ENCODE results near the gene PRKCE. TPM values are rescaled to one million over a fixed set of nuclear protein-coding genes. Genes with fewer than 3 reads are reported as not detected.
A peak's percentile ranks its signal among the peaks of the same experiment; 100 is the strongest.

PRKCE gene
- total RNA-seq, 1 donor from 2014 or later = 2.4 TPM

DNA sequence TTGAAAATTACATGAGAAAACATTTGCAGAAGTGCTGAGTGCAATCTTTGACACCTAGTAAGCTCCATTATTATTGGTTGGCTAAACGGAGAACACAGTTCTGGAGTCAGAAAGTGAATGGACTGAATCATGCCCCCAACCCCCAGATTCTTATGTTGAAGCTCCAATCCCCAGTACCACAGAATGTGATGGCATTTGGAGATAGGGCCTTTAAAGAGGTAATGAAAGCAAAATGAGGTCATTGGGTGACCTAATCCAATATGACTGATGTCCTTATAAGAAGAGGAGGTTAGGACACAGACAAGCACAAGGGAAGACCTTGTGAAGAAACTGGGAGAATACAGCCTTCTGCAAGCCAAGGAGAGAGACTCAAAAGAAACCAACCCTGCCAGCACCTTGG, 444.8 kb downstream of the PRKCE start:
- no peak for DNase-seq (ENCODE audit: low read depth)

DNA sequence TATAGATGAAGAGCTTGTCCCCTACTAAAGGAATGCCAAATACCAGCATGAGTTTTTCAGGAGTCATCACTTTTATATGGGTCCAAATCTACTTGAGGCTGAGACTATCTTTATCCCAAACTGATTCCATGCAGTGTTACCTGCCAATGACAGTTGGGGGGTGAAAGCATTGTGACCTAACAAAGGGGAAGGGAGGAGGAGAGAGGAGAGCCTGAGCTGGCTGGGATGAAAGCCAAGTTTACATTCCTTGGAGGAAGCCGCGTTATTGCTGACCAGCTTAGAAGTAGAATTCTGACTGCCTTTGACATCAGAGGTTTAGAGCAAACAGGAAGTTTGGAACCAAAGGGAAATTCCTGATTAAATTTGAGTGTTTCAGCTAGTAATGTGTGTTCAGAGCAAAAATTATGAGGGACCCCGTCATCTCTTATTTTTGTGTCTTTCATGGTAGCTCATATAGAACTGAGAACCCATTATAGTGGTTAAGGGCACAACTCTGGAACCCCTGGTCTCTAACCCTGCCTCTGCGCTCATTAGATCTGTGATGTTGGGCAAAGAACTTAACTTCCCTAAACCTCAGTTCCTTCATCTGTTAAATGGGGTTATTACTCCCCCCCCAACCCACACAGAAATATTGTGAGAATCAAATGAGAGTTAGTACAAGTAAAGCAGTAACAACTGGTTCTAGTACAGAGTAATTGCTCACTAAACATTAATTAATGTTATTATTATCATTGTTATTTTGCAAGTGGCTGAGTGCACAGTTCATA, 446.4 kb downstream of the PRKCE start:
- peak; percentile 88 for DNase-seq (ENCODE audit: low read depth)

DNA sequence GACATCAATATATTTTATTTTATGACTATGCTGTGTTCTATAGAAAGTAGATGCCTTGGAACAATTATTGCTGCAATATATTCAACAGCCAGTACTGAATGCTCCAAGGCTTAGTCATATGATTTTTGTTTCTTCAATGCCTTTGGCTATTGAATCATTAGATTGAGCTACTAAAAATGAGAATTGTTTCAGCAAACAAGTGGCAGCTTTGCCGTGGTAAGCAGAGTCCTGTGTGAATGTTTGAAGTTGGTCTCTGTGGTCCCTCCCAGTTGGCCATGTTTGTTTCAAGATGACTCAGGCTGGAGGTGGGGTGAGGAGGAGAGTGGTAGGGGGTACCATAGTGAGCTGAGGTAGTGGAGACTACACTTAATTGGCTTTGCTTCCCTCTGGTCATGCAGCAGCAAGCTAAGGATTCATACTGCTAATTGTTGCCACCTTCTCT, 447.2 kb downstream of the PRKCE start:
- DNase-seq (ENCODE audit: low read depth) = peak; percentile 28

DNA sequence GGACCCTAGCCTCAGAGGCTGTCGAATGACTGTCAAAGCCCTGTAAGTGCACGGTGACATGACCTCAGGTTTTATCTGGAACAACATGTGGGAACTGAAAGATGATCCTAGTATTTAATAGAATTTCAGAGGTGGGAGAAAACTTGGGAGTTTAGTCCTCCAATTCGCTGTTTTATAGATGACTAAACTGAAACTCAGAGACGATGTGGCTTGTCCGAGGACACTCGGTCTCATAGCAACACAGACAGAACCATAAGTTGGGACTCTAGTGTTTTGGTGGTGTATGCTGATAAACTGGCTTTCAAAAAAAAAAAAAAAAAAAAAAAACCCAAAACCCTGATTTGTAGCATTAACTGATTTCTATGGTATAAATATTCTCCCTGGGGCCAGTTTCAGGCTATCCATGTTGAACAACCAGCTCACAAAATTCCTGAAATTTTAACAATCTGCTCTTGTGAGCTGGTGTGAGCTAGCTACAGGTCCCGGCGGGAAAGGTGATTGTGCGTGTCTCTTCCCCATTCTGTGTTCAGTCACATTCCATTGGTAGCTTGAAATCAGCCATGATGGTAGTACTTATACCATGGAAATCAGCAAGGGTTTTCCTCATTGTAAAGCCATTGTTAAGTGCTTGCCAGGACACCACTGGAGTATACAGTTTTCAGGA, 450.2 kb downstream of the PRKCE start:
- DNase-seq (ENCODE audit: low read depth) = peak; percentile 52

DNA sequence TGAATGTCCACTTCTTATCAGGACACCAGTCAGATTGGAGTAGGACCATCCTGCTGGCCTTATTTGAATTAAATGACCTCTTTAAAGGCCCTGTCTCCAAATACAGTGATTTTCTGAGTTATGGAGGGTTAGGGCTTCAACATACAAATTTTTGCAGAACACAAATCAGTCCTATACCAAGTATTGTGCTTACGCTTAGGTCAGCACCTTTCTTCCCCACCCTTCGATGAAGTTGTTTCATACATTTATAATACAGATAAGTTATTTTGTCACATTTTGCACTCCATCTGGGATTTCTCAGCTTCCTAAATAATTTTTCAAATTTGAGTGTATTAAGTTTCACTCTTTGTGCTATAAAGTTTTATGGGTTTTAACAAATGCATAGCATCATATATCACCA, 455.2 kb downstream of the PRKCE start:
- no peak for DNase-seq (ENCODE audit: low read depth)

DNA sequence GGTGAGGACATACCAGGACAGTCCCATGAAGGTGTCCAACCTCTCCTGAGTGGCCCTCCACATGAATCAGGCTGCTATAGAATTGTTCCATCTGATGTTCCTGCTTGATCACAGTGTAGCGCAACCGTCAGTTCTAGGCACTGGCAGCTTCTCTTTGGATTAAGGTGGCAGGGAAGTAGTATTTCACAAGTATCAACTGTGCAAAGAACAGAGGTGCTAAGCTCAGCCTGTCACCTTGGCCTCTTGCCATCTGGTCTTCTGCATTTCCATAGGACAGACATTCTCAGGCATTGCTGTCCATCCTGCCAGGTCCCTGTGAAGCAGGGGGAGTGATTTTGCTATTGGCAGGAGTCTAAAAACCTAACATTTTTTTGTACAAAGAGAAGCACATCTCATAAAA, 463.5 kb downstream of the PRKCE start:
- no peak for DNase-seq (ENCODE audit: low read depth)

DNA sequence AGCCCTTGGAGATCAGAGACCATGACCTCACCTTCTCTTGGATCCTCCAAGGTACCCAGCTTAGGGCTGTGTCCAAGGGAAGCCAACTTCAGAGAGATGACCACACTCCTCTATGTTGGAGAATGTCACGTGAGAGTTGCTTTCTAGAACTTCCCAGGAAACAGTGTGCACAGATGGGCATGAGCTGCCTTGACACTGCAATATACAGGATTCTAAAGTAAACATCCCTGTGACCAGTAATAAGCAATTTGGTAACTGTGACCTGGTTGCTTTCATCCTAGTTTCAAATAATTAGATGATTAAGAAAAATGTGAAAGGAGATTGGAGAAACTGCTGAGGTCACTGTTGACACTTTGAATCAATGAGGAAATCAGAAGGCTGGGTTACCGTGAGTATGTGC, 464.7 kb downstream of the PRKCE start:
- no peak for DNase-seq (ENCODE audit: low read depth)

DNA sequence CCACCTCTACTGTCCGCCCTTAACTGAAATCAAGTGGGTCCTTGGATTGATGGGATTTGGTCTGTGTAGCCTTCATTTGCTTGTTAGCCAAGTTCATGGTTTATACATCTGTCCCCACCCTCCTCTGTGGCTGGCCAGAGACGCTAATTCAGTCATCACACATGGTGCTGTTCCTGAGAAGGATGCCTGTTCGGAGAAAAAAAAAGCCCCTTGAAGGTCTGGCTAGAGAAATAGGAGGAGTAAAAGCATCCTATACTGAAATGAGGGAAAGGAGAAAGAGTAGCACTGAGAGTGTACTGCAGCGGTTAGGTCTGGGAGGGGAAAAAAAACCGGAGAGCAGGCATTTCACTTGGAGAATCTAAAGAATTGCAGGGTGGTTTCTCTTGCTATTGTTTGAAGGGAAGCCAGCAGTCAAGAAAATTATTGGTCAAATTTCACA, 465.1 kb downstream of the PRKCE start:
- DNase-seq (ENCODE audit: low read depth) = peak; percentile 48

DNA sequence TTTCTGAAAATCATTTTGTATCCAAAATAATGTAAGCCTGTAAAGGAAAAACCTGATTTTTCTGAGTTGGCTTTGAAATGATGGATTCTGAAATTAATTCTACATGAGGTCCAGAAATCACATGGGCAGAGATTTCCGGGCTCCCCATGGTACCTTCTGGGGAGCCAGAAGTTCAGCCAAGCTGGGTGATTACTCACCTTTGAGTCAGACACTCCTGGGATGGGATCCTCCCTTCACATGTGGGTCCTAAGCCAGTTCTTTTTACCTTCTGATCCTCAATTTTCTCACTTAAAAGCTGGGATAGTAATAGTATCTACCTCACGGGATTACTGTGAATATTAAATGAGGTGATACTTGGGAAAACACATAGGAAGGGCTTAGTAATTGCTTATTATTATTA, 465.9 kb downstream of the PRKCE start:
- no peak for DNase-seq (ENCODE audit: low read depth)

DNA sequence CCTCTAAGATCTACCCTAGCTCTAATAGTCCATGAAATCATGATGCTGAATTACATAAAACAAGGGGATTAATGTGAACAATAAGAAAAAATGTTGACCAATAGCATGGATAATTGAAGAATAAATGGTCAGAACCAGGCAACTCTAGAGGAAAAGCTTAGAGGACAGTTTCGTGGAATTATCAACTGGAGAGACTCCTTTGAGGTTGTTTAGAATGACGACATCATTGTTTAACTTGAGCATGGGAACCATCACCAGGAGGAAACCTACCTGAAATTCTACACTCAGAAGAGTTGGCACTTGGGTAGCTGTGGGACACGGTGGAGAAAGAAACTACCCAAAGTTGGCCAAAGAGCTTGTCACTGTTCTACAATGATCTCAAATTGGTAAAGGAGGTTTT, 466.5 kb downstream of the PRKCE start:
- DNase-seq (ENCODE audit: low read depth) = no peak

DNA sequence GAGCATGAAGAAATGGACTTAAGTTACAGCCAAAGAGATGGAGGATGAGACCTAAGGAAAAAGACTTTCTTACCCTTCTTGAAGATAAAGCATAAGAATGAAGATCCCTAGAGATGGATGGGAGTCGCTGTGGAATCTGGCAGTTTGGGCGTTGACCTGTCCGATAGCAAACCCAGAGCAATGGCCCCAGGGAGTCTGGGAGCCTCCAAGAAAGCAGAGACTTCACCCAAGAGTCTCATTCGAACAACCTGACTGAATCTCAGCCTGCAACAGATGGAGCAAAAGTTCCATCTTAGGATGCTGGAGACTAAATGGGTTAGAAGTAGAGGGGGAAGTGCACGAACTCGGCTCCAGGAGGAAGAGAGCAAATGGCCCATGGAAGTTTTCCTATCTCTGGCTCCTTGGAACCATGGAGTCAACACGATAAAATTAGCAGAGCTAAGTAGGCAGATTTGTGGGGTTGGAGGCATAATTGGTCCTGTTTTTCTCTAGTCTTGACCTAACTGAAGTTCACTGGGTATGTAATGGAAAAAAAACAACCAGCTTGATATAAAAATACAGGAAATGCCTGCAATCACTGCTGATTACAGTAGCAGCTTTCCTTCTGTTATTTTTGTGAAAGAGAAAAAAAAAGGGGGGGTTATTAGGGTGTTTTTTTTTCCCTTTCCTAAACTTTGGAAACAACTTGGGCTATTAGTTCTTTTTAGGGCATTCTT, 467.3 kb downstream of the PRKCE start:
- no peak for DNase-seq (ENCODE audit: low read depth)

DNA sequence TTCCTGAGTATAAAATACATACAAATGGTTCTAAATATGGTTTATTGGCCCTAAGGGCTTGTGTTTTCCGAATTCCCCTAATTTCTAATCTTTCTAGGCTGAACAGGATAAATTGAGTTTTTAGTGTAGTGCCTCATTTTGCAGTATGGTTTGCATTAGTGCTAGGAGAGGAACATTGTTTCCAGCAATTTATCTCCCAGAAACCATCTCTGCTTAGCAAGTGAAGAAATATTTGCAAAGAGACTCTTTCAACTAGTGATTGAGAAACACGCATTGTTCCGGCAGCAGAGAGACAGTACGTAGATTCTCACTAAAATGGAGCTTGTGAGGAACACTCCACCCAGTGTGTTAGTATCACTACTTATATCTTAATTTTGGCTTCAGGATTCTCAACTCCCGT, 468.0 kb downstream of the PRKCE start:
- no peak for DNase-seq (ENCODE audit: low read depth)

DNA sequence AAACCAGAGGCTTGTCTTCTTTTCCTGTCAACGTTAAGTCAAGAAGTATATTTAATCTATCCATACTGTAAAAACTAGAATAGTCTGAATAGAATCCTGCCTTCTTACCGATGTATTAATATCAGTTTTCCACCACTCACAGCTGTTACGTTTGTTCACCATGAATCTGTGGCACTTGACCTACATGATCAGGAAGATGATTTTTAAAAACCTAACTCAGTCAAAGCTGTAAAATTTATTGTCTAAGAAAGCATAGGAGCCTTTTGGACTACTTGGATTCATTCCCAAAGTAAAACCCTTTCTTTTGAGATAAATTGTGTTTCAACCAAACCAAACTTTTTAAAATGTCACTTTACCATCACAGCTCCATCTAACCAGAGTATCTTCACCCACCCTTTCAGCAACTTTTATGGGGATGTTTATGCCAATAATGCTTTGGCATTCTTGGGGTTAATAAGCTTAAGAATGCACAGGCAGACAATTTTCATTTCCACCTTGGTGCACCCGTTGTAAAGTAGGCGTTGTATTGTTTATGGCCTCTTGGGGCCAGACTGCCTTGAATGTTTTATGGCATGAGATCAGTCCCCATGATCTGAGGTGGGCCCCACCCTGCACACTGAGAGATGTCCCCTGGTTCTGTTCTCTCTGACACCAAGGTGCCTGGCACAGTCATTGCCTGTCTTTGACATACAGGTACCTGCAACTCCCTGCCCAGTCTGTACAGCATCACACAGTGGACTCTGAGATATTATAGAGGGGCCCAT, 469.5 kb downstream of the PRKCE start:
- DNase-seq (ENCODE audit: low read depth) = no peak

DNA sequence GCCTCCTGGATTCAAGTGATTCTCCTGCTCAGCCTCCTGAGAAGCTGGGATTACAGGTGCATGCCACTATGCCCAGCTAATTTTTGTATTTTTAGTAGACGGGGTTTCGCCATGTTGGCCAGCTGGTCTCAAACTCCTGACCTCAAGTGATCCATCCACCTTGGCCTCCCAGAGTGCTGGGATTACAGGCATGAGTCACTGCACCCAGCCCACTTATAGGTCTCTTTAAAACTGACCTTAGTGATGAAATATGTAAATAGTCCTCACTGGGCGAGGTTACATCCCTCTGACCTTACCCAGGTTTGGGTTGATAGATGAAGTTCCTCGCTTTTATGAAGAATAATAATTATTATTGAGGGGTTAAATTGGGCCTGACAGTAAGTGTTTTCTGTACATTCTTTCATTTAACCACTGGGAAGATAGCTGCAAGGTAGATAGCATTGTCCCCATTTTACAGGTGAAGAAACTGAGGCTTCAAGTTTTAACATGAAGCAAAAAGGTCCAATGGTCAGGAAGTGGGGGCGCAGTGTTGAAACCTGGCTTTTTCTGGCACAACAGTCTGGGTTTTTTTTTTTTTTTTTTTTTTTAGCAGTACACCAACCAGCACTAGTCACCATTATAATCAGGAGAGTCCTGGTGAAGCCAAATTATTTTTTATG, 471.0 kb downstream of the PRKCE start:
- peak; percentile 29 for DNase-seq (ENCODE audit: low read depth)

DNA sequence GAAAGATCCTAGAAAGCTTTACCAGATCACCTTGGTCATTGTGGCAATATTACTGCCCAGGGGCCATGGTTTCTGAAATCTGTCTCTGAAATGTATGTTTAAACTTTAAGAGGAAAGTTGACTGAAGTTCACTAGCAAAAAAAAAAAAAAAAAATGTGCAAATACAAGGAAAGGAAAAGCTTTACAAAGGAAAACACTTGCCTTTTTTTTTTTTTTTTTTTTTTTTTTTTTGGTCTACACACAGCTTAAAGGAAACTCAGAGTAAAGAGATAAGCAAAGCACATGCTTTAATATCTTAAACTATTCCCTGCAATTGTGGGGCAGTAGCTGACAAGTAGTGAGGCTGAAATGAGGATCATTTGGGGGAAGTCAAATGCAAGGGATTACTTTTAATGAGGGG, 471.5 kb downstream of the PRKCE start:
- DNase-seq (ENCODE audit: low read depth) = no peak

DNA sequence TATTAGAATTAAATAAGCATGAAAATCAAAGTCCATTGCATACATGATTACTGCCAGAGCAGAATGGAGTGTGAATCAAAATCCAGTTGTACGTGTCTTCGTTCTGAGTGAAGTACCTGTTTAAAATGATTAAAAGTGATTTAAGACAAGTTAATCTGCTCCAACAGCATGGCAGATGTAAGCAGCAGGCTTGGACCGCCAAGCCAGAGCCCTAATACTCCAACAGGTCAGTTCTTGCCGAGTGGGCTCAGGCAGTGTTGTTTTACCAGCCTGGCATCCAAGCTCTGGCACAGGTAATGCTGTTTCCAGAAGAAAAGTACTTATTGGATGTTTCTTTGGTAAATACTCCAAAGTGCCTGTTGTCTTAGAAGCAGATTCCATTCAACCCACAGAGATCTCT, 474.3 kb downstream of the PRKCE start:
- DNase-seq (ENCODE audit: low read depth) = no peak

DNA sequence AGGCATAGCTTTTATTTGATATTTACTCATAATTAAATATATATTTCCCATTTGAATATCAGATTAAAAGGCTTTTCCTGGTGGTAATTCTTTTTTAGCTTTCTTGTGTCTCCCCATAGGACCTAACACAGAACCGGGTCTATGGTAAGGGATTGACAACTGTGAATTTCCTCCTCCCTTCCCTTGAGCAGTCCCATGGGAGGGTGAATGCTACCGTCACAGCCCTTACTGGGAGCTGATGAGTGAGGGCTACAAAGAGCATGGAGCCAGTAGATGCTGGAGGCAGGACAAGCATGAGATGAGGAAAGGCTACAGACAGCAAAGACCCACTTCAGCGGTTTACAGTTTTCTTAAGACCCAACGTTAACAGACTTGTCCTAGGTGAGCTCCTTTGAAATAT, 475.1 kb downstream of the PRKCE start:
- no peak for DNase-seq (ENCODE audit: low read depth)

DNA sequence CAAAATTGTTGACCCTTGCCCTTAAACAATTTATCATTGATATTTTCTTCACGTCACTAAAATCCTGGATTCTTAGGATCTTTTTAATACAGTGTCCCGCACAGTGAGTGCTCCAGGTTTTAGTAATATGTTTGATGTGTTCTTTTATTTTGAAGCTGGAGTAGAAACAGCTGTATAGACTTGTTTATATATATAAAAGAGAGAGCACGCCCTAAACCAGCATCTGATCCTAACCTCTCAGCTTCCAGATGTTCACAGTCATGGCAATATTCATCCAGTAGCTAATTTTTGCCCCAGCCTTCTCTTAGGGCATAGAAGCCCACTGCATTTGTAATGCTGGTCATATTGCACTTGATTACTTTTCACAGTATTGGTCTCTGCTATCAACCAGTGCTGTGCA, 475.7 kb downstream of the PRKCE start:
- no peak for DNase-seq (ENCODE audit: low read depth)

DNA sequence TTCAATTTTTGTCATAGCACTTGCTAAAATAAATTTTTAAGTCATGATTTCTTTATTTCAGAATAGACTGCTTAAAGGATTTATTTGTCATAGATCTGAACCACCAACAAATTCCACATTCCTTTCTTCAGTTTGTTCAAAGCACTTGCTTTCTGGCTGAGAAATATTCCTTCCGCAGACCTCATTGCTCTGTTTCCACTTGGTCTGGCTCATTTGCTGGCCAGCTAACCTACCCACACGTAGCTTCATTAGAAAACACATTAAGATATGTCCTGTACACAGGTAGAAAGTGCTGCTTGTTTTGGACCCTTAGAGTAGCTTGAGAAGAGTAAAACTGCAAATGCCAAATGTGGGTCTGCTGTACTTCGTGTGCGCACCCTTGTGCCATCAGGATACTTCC, 479.0 kb downstream of the PRKCE start:
- DNase-seq (ENCODE audit: low read depth) = no peak

DNA sequence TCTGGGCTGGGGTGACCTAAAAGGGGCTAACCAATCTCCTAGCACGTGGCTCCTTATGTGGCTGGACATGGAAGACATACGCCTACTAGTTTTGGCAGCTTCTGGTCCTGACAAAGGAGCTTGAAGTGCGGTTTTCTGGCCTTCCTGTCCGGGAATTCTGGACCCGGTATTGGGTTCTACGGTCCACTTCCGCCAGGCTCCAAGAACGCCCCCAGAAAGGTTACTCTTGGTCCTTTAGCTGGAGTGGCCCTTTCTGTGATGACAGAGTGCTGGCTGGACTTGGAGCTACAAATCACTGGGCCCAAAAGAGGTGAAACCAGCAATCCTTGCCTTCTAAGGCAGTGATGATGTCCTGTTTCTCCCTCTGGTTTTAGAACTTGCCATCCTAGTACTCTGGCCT, 481.5 kb downstream of the PRKCE start:
- DNase-seq (ENCODE audit: low read depth) = no peak
